DMS79 (cell line): ENCODE data around the gene TBX21.

Source experiments
- DNase-seq: peaks from one replicate; lab custom pipeline; 2025; lab: John Stamatoyannopoulos, UW

The TBX21 gene

GRCh38 chr17:47698749-47699535 is 34.1 kb upstream of the TBX21 start:
- peak; percentile 19 for DNase-seq

GRCh38 chr17:47699536-47699840 is 33.5 kb upstream of the TBX21 start:
- no peak for DNase-seq

GRCh38 chr17:47700471-47701449 is 32.3 kb upstream of the TBX21 start:
- no peak for DNase-seq

GRCh38 chr17:47701608-47702007 is 31.4 kb upstream of the TBX21 start:
- DNase-seq: no peak

GRCh38 chr17:47702391-47702995 is 30.5 kb upstream of the TBX21 start:
- DNase-seq: no peak

- no peak for DNase-seq
Measured at GRCh38 chr17:47703191-47703591, 29.8 kb upstream of the TBX21 start.

GRCh38 chr17:47703671-47704070 is 29.4 kb upstream of the TBX21 start:
- DNase-seq: no peak

- DNase-seq: no peak
Measured at GRCh38 chr17:47704116-47704515, 28.9 kb upstream of the TBX21 start.

- no peak for DNase-seq
Measured at GRCh38 chr17:47704736-47705135, 28.3 kb upstream of the TBX21 start.

GRCh38 chr17:47705536-47706530 is 27.2 kb upstream of the TBX21 start:
- DNase-seq: no peak

- no peak for DNase-seq
Measured at GRCh38 chr17:47707056-47707804, 25.8 kb upstream of the TBX21 start.

- no peak for DNase-seq
Measured at GRCh38 chr17:47707884-47708283, 25.2 kb upstream of the TBX21 start.

- DNase-seq: no peak
Measured at GRCh38 chr17:47708312-47708863, 24.6 kb upstream of the TBX21 start.

- no peak for DNase-seq
Measured at GRCh38 chr17:47708864-47709541, 24.0 kb upstream of the TBX21 start.

GRCh38 chr17:47709594-47709993 is 23.4 kb upstream of the TBX21 start:
- no peak for DNase-seq

- no peak for DNase-seq
Measured at GRCh38 chr17:47711366-47712099, 21.5 kb upstream of the TBX21 start.

- DNase-seq: no peak
Measured at GRCh38 chr17:47712330-47713023, 20.6 kb upstream of the TBX21 start.

GRCh38 chr17:47713980-47714700 is 18.9 kb upstream of the TBX21 start:
- DNase-seq: no peak
